ENCODE measurements around the gene SLC30A2. TPM values are rescaled to one million over a fixed set of nuclear protein-coding genes. Genes with fewer than 3 reads are reported as not detected.

Gene SLC30A2
- total RNA-seq, 1 experiment from 2014 or later, result 0.35 TPM

GRCh38 chr1:26017606-26018005 lies 28.3 kb downstream of the SLC30A2 start:
- H3K14ac ChIP-seq (ENCODE audit: insufficient read depth, low read length), result no peak overlapping the region
- no peak overlapping the region for H3K4ac ChIP-seq (ENCODE audit: low read depth, low read length)
- no peak overlapping the region for H2BK15ac ChIP-seq (ENCODE audit: low read depth, low read length)
- H3K4me1 ChIP-seq (ENCODE audit: insufficient read depth, low read length), result no peaks in the 10 kb centered on the region
- no peak overlapping the region for H4K91ac ChIP-seq (ENCODE audit: insufficient read length, low read depth, low read length)
- no peaks in the 10 kb centered on the region for H3K79me2 ChIP-seq (ENCODE audit: insufficient read depth, low read length)
- WGBS (ENCODE audit: extremely low coverage, insufficient read length, low lambda C conversion rate), result no CpG with 5 or more reads among the region's 6 CpGs
- no peak for TF ChIP-seq CTCF (conservative IDR thresholded peaks at IDR 0.05)
- H2AFZ ChIP-seq (ENCODE audit: low read length), result no peak overlapping the region
- H2BK20ac ChIP-seq (ENCODE audit: low read depth, low read length, poor library complexity, severe bottlenecking), result no peak overlapping the region
- H4K8ac ChIP-seq (replicated peaks; ENCODE audit: insufficient read length, low read depth, low read length), result no peak overlapping the region
- H3K9ac ChIP-seq (ENCODE audit: extremely low read depth, insufficient read length, low read length), result no peak overlapping the region
- H3K4me1 Mint-ChIP-seq, result peaks cover 14 to 32% of the 10 kb centered on the region in 2 experiments
- H3K4me3 Mint-ChIP-seq, result no peak overlapping the region
- no peak overlapping the region for H3K27ac Mint-ChIP-seq
- H3K79me1 ChIP-seq (ENCODE audit: insufficient read depth, low read depth, low read length, poor library complexity, severe bottlenecking), result no peaks in the 10 kb centered on the region
- no peak overlapping the region for H2BK5ac ChIP-seq (ENCODE audit: insufficient read length, low read length)
- no peaks in the 10 kb centered on the region for H3K27me3 ChIP-seq (ENCODE audit: insufficient read depth, low read length)
- H3K23ac ChIP-seq (ENCODE audit: insufficient read length, low read depth, low read length), result no peak overlapping the region
- H3K27ac ChIP-seq (ENCODE audit: insufficient read length, low read depth, low read length), result no peak overlapping the region
- no peak overlapping the region for H2BK120ac ChIP-seq (ENCODE audit: low read depth, low read length, poor library complexity, severe bottlenecking)
- no peak overlapping the region for H4K5ac ChIP-seq (ENCODE audit: insufficient read length, low read depth, low read length)
- H3K9me3 Mint-ChIP-seq, result no peaks in the 10 kb centered on the region
- no peaks in the 10 kb centered on the region for H4K20me1 ChIP-seq (ENCODE audit: control insufficient read depth, insufficient read depth, insufficient read length)
- no peak overlapping the region for H3K56ac ChIP-seq (ENCODE audit: insufficient read length, low read depth, low read length)
- H3K4me2 ChIP-seq (ENCODE audit: insufficient read depth, insufficient read length, low read length), result no peak overlapping the region
- H2AK5ac ChIP-seq (ENCODE audit: insufficient read length, low read length), result no peak overlapping the region
- peaks cover 3% of the 10 kb centered on the region; the same call in 1 of the 2 replicates for H3K27me3 Mint-ChIP-seq (ENCODE audit: low read depth)
- no peaks in the 10 kb centered on the region for H3K36me3 Mint-ChIP-seq (ENCODE audit: insufficient read depth in 1 of 3, low read depth in 3 of 3)
- H3K23me2 ChIP-seq (ENCODE audit: insufficient read length, low read depth, low read length, poor library complexity, severe bottlenecking), result no peaks in the 10 kb centered on the region
- no peak overlapping the region for H3T11ph ChIP-seq (ENCODE audit: low read length)
- H3K18ac ChIP-seq (ENCODE audit: insufficient read length, low read depth, low read length), result no peak overlapping the region
- no peak overlapping the region for H2BK12ac ChIP-seq (ENCODE audit: insufficient read length, low read depth, low read length)
- peak; percentile 8 for DNase-seq
- H3K9me3 ChIP-seq (ENCODE audit: control insufficient read depth, low read depth, low read length), result no peaks in the 10 kb centered on the region
